Measurements from ENCODE around the gene NSMCE3.

NSMCE3 gene

DNA sequence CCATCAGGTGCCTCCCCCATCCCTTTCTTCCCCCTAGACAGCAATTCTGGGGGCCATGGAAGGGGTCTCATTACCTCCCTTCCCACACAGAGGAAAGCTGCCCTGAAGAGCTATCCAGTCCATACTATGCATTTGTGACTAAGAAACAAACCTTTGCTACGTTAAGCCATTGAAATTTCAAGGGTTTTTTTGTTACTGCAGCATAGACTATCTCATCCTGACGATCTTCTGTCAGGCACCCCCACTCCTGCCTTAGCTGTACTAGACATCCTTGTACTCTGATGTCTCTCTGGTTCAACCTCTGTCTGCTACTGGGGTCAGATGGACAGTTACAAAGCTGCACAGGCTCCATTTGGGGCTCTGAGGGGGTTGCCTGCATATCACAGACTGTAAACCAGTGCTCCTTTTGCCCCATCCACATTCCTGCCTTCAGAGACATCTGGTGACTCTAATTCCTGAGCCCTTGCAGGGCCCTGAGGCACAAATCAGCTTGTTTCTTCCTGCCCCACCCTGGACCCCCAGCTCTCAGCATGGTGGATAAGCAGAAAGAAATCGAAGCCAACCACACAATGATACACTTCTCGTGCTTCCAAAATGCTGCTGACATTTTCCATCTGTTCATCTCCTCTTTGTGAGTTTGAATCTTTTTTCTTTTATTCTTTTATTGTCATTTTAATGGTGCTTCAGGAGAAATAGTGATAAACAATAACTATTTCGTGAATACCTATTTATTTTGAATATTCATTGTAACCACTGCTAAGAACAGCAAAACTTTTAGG is 21.6 kb upstream of the NSMCE3 start:
- no peaks in the 10 kb centered on the region for H3K27me3 ChIP-seq (ENCODE audit: low read depth, low read length)
- H3K9me3 ChIP-seq (ENCODE audit: control insufficient read depth in 1 of 2, low read length in 2 of 2): no peaks in the 10 kb centered on the region
- no peak overlapping the region for H3K4me3 ChIP-seq (ENCODE audit: low read depth in 1 of 2, low read length in 2 of 2)
- no peak overlapping the region for H3K27ac ChIP-seq (ENCODE audit: low read length)
- H3K36me3 ChIP-seq (ENCODE audit: control insufficient read depth in 1 of 2, insufficient read depth in 2 of 2, low read length in 2 of 2): no peaks in the 10 kb centered on the region
- no peaks in the 10 kb centered on the region for H3K4me1 ChIP-seq (ENCODE audit: control insufficient read depth in 1 of 2, insufficient read depth in 2 of 2, low read length in 2 of 2)

DNA sequence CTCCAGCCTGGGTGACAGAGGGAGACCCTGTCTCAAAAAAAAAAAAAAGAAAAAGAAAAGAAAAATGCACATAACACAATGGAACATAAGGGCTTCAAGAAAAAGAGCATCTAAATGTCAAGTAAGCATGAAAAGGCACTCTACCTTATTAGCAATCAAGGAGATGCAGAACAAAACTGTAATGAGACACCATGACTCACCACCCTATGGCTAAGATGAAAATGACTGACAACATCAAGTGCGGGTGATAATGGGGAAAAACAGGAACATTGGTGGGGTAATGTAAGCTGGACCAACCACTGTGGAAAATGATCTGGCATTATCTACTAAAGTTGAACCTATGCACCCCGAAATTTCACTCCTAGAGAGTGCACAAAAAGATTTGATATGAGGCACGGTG is 19.6 kb upstream of the NSMCE3 start:
- H3K27ac ChIP-seq (ENCODE audit: low read length): no peak overlapping the region
- H3K4me1 ChIP-seq (ENCODE audit: control insufficient read depth in 1 of 2, insufficient read depth in 2 of 2, low read length in 2 of 2): no peaks in the 10 kb centered on the region
- no peaks in the 10 kb centered on the region for H3K36me3 ChIP-seq (ENCODE audit: control insufficient read depth in 1 of 2, insufficient read depth in 2 of 2, low read length in 2 of 2)
- H3K9me3 ChIP-seq (ENCODE audit: control insufficient read depth in 1 of 2, low read length in 2 of 2): no peaks in the 10 kb centered on the region
- H3K4me3 ChIP-seq (ENCODE audit: low read depth in 1 of 2, low read length in 2 of 2): no peak overlapping the region
- no peaks in the 10 kb centered on the region for H3K27me3 ChIP-seq (ENCODE audit: low read depth, low read length)

DNA sequence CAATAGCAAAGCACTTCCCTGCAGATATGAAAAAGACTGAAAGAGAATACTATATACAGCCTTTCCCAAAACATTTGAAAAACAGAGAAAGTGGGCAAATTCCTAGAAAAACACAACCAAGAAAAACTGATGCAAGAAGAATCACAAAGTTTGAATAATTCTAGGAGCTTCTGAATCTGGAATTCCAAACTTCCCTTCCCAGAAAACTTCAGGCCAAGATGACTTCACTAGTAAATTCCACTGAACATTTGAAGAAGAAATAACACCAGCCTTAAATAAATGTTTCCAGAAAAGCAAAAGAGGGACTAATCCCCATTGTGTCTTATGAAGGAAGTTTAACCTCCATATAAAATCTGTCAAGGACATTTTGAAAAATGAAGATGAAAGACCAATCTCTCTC is 15.8 kb upstream of the NSMCE3 start:
- no peaks in the 10 kb centered on the region for H3K27me3 ChIP-seq (ENCODE audit: low read depth, low read length)
- no peaks in the 10 kb centered on the region for H3K9me3 ChIP-seq (ENCODE audit: control insufficient read depth in 1 of 2, low read length in 2 of 2)
- H3K4me1 ChIP-seq (ENCODE audit: control insufficient read depth in 1 of 2, insufficient read depth in 2 of 2, low read length in 2 of 2): peaks cover 0 to 6% of the 10 kb centered on the region in 2 donors
- H3K27ac ChIP-seq (ENCODE audit: low read length): no peak overlapping the region
- no peak overlapping the region for H3K4me3 ChIP-seq (ENCODE audit: low read depth in 1 of 2, low read length in 2 of 2)
- H3K36me3 ChIP-seq (ENCODE audit: control insufficient read depth in 1 of 2, insufficient read depth in 2 of 2, low read length in 2 of 2): no peaks in the 10 kb centered on the region

DNA sequence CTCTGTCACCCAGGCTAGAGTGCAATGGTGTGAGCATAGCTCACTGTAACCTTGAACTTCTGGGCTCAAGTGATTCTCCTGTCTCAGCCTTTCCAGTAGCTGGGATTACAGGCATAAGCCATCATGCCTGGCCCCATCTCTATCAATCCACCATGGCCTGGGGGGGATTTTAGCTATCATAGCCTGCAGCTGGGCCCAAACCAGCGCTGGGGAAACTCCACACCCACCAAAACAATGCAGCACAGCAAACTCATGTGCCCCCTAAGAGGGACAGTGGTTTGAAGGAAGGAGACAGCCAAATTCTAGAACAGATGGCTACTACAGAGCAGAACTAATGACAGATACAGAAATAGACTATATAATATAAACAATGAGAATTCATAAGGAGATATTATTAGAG is 13.8 kb upstream of the NSMCE3 start:
- no peaks in the 10 kb centered on the region for H3K27me3 ChIP-seq (ENCODE audit: low read depth, low read length)
- H3K4me1 ChIP-seq (ENCODE audit: control insufficient read depth in 1 of 2, insufficient read depth in 2 of 2, low read length in 2 of 2): peaks cover 0 to 6% of the 10 kb centered on the region in 2 donors
- no peaks in the 10 kb centered on the region for H3K36me3 ChIP-seq (ENCODE audit: control insufficient read depth in 1 of 2, insufficient read depth in 2 of 2, low read length in 2 of 2)
- H3K9me3 ChIP-seq (ENCODE audit: control insufficient read depth in 1 of 2, low read length in 2 of 2): no peaks in the 10 kb centered on the region
- no peak overlapping the region for H3K27ac ChIP-seq (ENCODE audit: low read length)
- no peak overlapping the region for H3K4me3 ChIP-seq (ENCODE audit: low read depth in 1 of 2, low read length in 2 of 2)

DNA sequence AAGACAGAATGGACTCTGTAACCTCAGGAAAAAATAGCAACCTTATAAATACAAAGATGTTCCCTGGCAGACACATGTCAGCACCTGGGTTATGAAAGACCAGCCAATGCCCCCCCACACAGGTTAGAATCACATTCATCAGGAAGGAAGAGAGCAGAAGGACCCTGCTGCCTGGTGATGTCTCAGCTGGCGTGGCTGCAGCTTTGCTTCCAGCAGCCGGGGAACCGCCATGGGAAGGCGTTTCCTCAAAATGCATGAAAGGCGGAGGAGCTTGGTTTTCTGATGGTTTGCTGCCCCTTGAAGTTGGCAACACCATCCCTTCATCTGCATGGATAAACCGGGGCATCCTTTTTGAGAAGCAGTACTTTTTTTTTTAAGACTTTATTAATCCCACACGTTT is 10.9 kb upstream of the NSMCE3 start:
- Histone ChIP-seq H3K4me1 (ENCODE audit: control insufficient read depth in 1 of 2, insufficient read depth in 2 of 2, low read length in 2 of 2) (peaks cover 0 to 6% of the 10 kb centered on the region in 2 donors), H3K9me3 (ENCODE audit: control insufficient read depth in 1 of 2, low read length in 2 of 2) (no peaks in the 10 kb centered on the region), H3K27me3 (ENCODE audit: low read depth, low read length) (no peaks in the 10 kb centered on the region), H3K4me3 (ENCODE audit: low read depth in 1 of 2, low read length in 2 of 2) (no peak overlapping the region), H3K27ac (ENCODE audit: low read length) (no peak overlapping the region), H3K36me3 (ENCODE audit: control insufficient read depth in 1 of 2, insufficient read depth in 2 of 2, low read length in 2 of 2) (no peaks in the 10 kb centered on the region)

DNA sequence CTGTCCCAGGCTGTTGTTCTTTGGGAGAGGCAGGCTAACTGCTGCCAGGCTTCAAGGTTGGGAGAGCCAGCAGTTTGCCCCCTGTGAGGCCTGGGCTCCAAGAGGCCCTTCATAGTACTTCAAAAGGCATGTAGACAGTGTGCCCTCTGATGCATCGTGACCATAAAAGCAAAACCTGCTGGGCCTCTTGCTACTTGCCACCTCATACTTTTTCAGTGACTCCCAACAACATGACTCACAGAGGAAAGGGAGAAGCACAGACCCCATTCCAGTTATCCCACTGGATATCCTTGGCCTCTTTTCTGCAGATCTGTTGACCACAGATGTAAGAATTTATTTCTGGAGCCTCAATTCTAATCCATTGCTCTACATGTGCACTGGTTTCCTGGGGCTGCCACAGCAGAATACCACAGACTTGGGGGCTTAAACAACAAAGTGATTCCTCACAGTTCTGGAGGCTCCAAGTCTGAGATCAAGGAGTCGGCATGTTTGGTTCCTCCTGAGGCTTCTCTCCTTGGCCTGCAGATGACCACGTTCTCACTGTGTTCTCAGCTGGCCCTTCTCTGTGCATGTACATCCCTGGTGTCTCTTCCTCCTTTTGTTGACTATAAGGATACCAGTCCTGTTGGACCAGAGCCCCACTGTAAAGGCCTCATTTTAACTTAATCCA is 8.9 kb upstream of the NSMCE3 start:
- H3K27ac ChIP-seq (ENCODE audit: low read length): no peak overlapping the region
- no peak overlapping the region for H3K4me3 ChIP-seq (ENCODE audit: low read depth in 1 of 2, low read length in 2 of 2)
- H3K9me3 ChIP-seq (ENCODE audit: control insufficient read depth in 1 of 2, low read length in 2 of 2): no peaks in the 10 kb centered on the region
- peaks cover 0 to 6% of the 10 kb centered on the region in 2 donors for H3K4me1 ChIP-seq (ENCODE audit: control insufficient read depth in 1 of 2, insufficient read depth in 2 of 2, low read length in 2 of 2)
- H3K36me3 ChIP-seq (ENCODE audit: control insufficient read depth in 1 of 2, insufficient read depth in 2 of 2, low read length in 2 of 2): no peaks in the 10 kb centered on the region
- H3K27me3 ChIP-seq (ENCODE audit: low read depth, low read length): no peaks in the 10 kb centered on the region

DNA sequence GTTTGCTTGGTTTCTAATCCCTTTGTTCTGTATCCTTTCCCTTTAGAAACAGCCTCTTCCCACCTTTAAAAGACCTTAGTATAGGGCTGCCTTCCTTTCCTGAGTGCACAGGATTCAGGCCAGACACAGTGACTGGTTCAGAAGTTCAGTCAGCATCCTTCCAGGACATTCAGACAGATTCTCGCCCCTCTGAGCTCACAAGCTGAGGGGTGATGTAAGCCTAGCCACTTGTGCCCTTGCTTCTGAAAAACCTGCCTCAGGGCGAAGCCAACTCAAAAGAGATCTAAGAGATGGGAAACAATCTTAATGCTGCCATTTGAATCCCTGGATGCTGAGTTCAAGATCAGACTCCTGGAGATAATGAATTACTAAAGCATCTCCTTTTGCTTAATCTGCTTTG is 6.7 kb upstream of the NSMCE3 start:
- Histone ChIP-seq H3K27me3 (ENCODE audit: low read depth, low read length) (no peaks in the 10 kb centered on the region), H3K9me3 (ENCODE audit: control insufficient read depth in 1 of 2, low read length in 2 of 2) (no peaks in the 10 kb centered on the region), H3K4me1 (ENCODE audit: control insufficient read depth in 1 of 2, insufficient read depth in 2 of 2, low read length in 2 of 2) (no peaks in the 10 kb centered on the region), H3K4me3 (ENCODE audit: low read depth in 1 of 2, low read length in 2 of 2) (no peak overlapping the region), H3K27ac (ENCODE audit: low read length) (no peak overlapping the region), H3K36me3 (ENCODE audit: control insufficient read depth in 1 of 2, insufficient read depth in 2 of 2, low read length in 2 of 2) (no peaks in the 10 kb centered on the region)

DNA sequence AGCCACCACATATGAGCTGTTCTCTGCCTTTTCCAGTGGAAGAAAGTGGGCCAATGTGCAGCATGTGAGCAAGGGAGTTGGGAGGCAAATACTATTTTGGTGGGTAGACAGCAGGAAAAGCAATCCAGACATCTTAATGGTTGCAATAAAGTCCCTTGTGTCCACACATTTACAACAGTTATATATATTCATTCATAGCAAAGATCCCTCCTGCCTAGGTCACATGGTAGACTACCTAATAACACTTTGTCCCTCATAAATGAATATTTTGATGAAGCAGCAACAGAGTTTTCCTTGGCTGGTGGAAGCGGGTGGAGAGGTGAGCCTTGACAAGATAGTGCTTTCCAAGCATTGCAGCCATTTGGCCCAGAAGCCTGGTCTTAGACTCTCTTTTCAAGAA is 6.2 kb upstream of the NSMCE3 start:
- Histone ChIP-seq H3K36me3 (ENCODE audit: control insufficient read depth in 1 of 2, insufficient read depth in 2 of 2, low read length in 2 of 2) (no peaks in the 10 kb centered on the region), H3K27me3 (ENCODE audit: low read depth, low read length) (no peaks in the 10 kb centered on the region), H3K9me3 (ENCODE audit: control insufficient read depth in 1 of 2, low read length in 2 of 2) (no peaks in the 10 kb centered on the region), H3K4me1 (ENCODE audit: control insufficient read depth in 1 of 2, insufficient read depth in 2 of 2, low read length in 2 of 2) (no peaks in the 10 kb centered on the region), H3K27ac (ENCODE audit: low read length) (no peak overlapping the region), H3K4me3 (ENCODE audit: low read depth in 1 of 2, low read length in 2 of 2) (no peak overlapping the region)

DNA sequence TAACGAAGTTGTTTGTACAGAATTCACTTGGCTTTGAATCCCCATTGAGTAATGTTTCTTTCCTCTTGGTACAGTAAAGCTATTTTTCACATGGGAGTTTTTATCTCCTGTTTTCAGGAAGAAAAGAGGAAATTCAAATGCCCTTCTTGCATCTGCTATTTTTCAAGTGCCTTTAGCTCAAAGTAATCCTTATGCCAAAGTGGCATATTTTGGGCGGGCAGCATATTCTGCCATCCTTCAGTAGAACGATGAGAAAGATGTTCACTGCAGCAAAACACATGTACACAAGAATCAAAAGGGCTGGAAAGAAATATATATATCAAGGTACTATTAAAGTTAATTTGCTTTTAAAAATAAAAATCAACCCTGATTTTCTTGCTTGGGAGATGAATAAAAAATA is 5.3 kb upstream of the NSMCE3 start:
- H3K4me1 ChIP-seq (ENCODE audit: control insufficient read depth in 1 of 2, insufficient read depth in 2 of 2, low read length in 2 of 2): no peaks in the 10 kb centered on the region
- no peaks in the 10 kb centered on the region for H3K36me3 ChIP-seq (ENCODE audit: control insufficient read depth in 1 of 2, insufficient read depth in 2 of 2, low read length in 2 of 2)
- H3K27ac ChIP-seq (ENCODE audit: low read length): no peak overlapping the region
- no peak overlapping the region for H3K4me3 ChIP-seq (ENCODE audit: low read depth in 1 of 2, low read length in 2 of 2)
- no peaks in the 10 kb centered on the region for H3K27me3 ChIP-seq (ENCODE audit: low read depth, low read length)
- no peaks in the 10 kb centered on the region for H3K9me3 ChIP-seq (ENCODE audit: control insufficient read depth in 1 of 2, low read length in 2 of 2)

GRCh38 chr15:29272219-29272618 is 2.6 kb upstream of the NSMCE3 start:
- Histone ChIP-seq H3K4me3 (ENCODE audit: low read depth in 1 of 2, low read length in 2 of 2) (no peak overlapping the region), H3K27me3 (ENCODE audit: low read depth, low read length) (no peaks in the 10 kb centered on the region), H3K4me1 (ENCODE audit: control insufficient read depth in 1 of 2, insufficient read depth in 2 of 2, low read length in 2 of 2) (peaks cover 0 to 17% of the 10 kb centered on the region in 2 donors), H3K9me3 (ENCODE audit: control insufficient read depth in 1 of 2, low read length in 2 of 2) (no peaks in the 10 kb centered on the region), H3K36me3 (ENCODE audit: control insufficient read depth in 1 of 2, insufficient read depth in 2 of 2, low read length in 2 of 2) (no peaks in the 10 kb centered on the region), H3K27ac (ENCODE audit: low read length) (no peak overlapping the region)

DNA sequence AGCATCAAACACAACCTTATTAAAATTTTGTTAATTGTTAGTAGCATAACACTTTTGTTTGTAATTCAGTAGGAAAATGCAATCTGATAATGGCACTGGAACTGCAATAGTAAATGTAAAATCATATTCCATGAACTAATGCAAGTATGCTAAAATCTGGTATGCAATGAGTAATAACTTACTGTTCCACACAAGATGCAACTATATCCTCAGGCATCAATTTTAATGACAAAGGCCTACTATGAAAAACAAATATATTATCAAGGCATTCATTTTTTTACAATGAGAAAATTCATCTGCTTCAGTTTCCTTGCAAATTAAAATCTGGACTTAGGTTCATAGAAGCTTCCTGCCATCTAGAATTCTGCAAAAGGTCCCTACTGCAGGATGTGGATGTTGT is 1.4 kb upstream of the NSMCE3 start:
- Histone ChIP-seq H3K27me3 (ENCODE audit: low read depth, low read length) (no peaks in the 10 kb centered on the region), H3K4me3 (ENCODE audit: low read depth in 1 of 2, low read length in 2 of 2) (no peak overlapping the region), H3K27ac (ENCODE audit: low read length) (no peak overlapping the region), H3K4me1 (ENCODE audit: control insufficient read depth in 1 of 2, insufficient read depth in 2 of 2, low read length in 2 of 2) (peaks cover 0 to 28% of the 10 kb centered on the region in 2 donors), H3K36me3 (ENCODE audit: control insufficient read depth in 1 of 2, insufficient read depth in 2 of 2, low read length in 2 of 2) (no peaks in the 10 kb centered on the region), H3K9me3 (ENCODE audit: control insufficient read depth in 1 of 2, low read length in 2 of 2) (no peaks in the 10 kb centered on the region)
